Inflammatory macrophage (primary cell): ENCODE data around the gene CAMTA1.

Experiments
- DNase-seq, 2 donors: peaks; one replicate each; pipeline ENCODE4 v3.0.0-alpha.2; 2020 to 2022

Gene CAMTA1

GRCh38 chr1:7010534-7011200 is 225.4 kb downstream of the CAMTA1 start:
- DNase-seq: no peak

GRCh38 chr1:7011826-7012225 is 226.6 kb downstream of the CAMTA1 start:
- DNase-seq: no peak

- DNase-seq: no peak
Measured at GRCh38 chr1:7012461-7012924, 227.2 kb downstream of the CAMTA1 start.

GRCh38 chr1:7013833-7014639 is 228.8 kb downstream of the CAMTA1 start:
- no peak for DNase-seq

- DNase-seq: no peak
Measured at GRCh38 chr1:7014640-7014930, 229.3 kb downstream of the CAMTA1 start.

GRCh38 chr1:7015022-7015421 is 229.8 kb downstream of the CAMTA1 start:
- no peak for DNase-seq

GRCh38 chr1:7018351-7018750 is 233.1 kb downstream of the CAMTA1 start:
- no peak for DNase-seq

- no peak for DNase-seq
Measured at GRCh38 chr1:7018826-7019225, 233.6 kb downstream of the CAMTA1 start.

GRCh38 chr1:7019510-7019909 is 234.3 kb downstream of the CAMTA1 start:
- no peak for DNase-seq

GRCh38 chr1:7022058-7022457 is 236.8 kb downstream of the CAMTA1 start:
- DNase-seq: no peak

GRCh38 chr1:7025013-7025412 is 239.8 kb downstream of the CAMTA1 start:
- no peak for DNase-seq

- DNase-seq: no peak
Measured at GRCh38 chr1:7026169-7026568, 240.9 kb downstream of the CAMTA1 start.

GRCh38 chr1:7032992-7033391 is 247.7 kb downstream of the CAMTA1 start:
- no peak for DNase-seq

GRCh38 chr1:7036386-7036785 is 251.1 kb downstream of the CAMTA1 start:
- DNase-seq: no peak

- no peak for DNase-seq
Measured at GRCh38 chr1:7039590-7040220, 254.5 kb downstream of the CAMTA1 start.

- no peak for DNase-seq
Measured at GRCh38 chr1:7040969-7041695, 255.9 kb downstream of the CAMTA1 start.

GRCh38 chr1:7042322-7043190 is 257.3 kb downstream of the CAMTA1 start:
- no peak for DNase-seq

- DNase-seq: no peak
Measured at GRCh38 chr1:7043191-7043549, 257.9 kb downstream of the CAMTA1 start.

GRCh38 chr1:7043719-7044535 is 258.7 kb downstream of the CAMTA1 start:
- no peak for DNase-seq

- DNase-seq: no peak
Measured at GRCh38 chr1:7045897-7046296, 260.6 kb downstream of the CAMTA1 start.

GRCh38 chr1:7046314-7046713 is 261.1 kb downstream of the CAMTA1 start:
- no peak for DNase-seq
